Right lobe of liver (tissue), 6 donors: Measurements from ENCODE around the gene RNF5. TPM values are rescaled to one million over a fixed set of nuclear protein-coding genes. Genes with fewer than 3 reads are reported as not detected.
A peak's percentile ranks its signal among the peaks of the same experiment; 100 is the strongest.

Source experiments
- ATAC-seq, 4 donors: fragments of 200-7000 bp; cut with Tn5 transposase; one replicate each; pipeline ENCODE4 v1.9.1; 2020; ENCODE audit warnings: mild to moderate bottlenecking in 4 of 4, moderate library complexity in 4 of 4
- DNase-seq, 3 donors: peaks; one replicate each; pipeline ENCODE4 v3.0.0-alpha.2; 2020
- H3K27ac ChIP-seq, 3 donors: fragments of 200-600 bp; one replicate each; pipeline ENCODE4 v1.8.0; 2022
- H3K27me3 ChIP-seq, 2 donors: fragments of 200-600 bp; one replicate each; pipeline ENCODE4 v1.8.0; 2022
- H3K36me3 ChIP-seq, 4 donors: fragments of 200-600 bp; sonication (generic) in 1 of 4; one replicate each; pipeline versions ENCODE4 v1.5.1 to v1.8.0; 2017 to 2022; ENCODE audit warnings: control low read depth in 1 of 4
- H3K4me1 ChIP-seq, 4 donors: fragments of 200-600 bp; sonication (generic) in 1 of 4; one replicate each; pipeline versions ENCODE4 v1.5.1 to v1.8.0; 2017 to 2022; ENCODE audit warnings: control low read depth in 1 of 4
- H3K4me3 ChIP-seq, 3 donors: fragments of 200-600 bp; one replicate each; pipeline ENCODE4 v1.8.0; 2022
- H3K9me3 ChIP-seq, 4 donors: fragments of 200-600 bp; sonication (generic) in 1 of 4; one replicate each; pipeline versions ENCODE4 v1.5.1 to v1.8.0; 2017 to 2022; ENCODE audit warnings: control low read depth in 1 of 4
- CTCF ChIP-seq, 4 donors: fragments of 200-600 bp in 3 of 4; fragments of 450-650 bp in 1 of 4; IDR thresholded peaks; one replicate each; pipeline versions ENCODE4 v1.5.1 to v1.8.0; 2016 to 2022; ENCODE audit warnings: antibody characterized with exemption in 4 of 4, mild to moderate bottlenecking in 2 of 4
- POLR2A ChIP-seq: fragments of 450-650 bp; IDR thresholded peaks from one replicate; pipeline ENCODE4 v1.6.1; 2017; ENCODE audit warnings: antibody characterized with exemption, mild to moderate bottlenecking
- WGBS: methylation state at CpG from one replicate; pipeline ENCODE4 v1.1.6; 2018; ENCODE audit warnings: low coverage, low lambda C conversion rate; ENCODE audit not compliant: insufficient coverage; ENCODE audit errors: missing lambda C conversion rate; 5-methylcytosine and 5-hydroxymethylcytosine counted together
- intact Hi-C, 2 donors: fragments of 100-400 bp; cut with DNase I; formaldehyde crosslinking; loops; one replicate each; pipeline versions ENCODE4 v1.11.2 to v1.14.1; 2022
- total RNA-seq, 6 experiments: library from RNA; depleted of rRNA in 2 of 6; stranded (reverse); fragments of >200 nt in 2 of 6; fragmentation: NEBNext Ultra II Directional in 3 of 6; extraction: Animal tissue kit (Norgen Biotek cat#: 25700) in 3 of 6; gene quantifications; one replicate each; pipeline versions ENCODE4 v1.1.0 to v1.2.4, GENCODE V29; 2016 to 2023
- donor health status: DM: no; HTN: yes; CAD: no.
- donor health status: DM: no; HTN: no; CAD: no.
- donor health status: DM: no; HTN: no; CAD: no.
- donor health status: DM: no; HTN: yes; CAD: no.
- donor health status: DM: no; HTN: yes; CAD: no.

Gene RNF5
- total RNA-seq, 6 experiments from 2014 or later: 50.5 to 90.4 (median 60.9) TPM

GRCh38 chr6:32202186-32202585 is 24.0 kb downstream of the RNF5 start:
- TF ChIP-seq POLR2A: no peak
- TF ChIP-seq CTCF (IDR thresholded peaks at IDR 0.05): no peak
- Histone ChIP-seq H3K4me3 (no peak overlapping the region), H3K27ac (no peak overlapping the region), H3K36me3 (no peaks in the 10 kb centered on the region), H3K27me3 (no peaks in the 10 kb centered on the region), H3K4me1 (peaks cover 0 to 1% (median 0%) of the 10 kb centered on the region in 4 donors), H3K9me3 (no peaks in the 10 kb centered on the region)
- no peak for ATAC-seq
- no peak for DNase-seq
- WGBS: 62% methylated on average over 3 of the region's 9 CpGs
- intact Hi-C loops: no loop called here

- DNase-seq: no peak
- 70% methylated on average over 5 of the region's 9 CpGs for WGBS
- no peaks in the 10 kb centered on the region for H3K9me3 ChIP-seq
- H3K27me3 ChIP-seq: no peaks in the 10 kb centered on the region
- intact Hi-C loops: no loop called here
- H3K4me1 ChIP-seq: no peaks in the 10 kb centered on the region
- H3K27ac ChIP-seq: no peak overlapping the region
- TF ChIP-seq CTCF (IDR thresholded peaks at IDR 0.05) (no peak), POLR2A (no peak)
- ATAC-seq: peak in 1 of 4 donors; percentile 13
- no peaks in the 10 kb centered on the region for H3K36me3 ChIP-seq
- no peak overlapping the region for H3K4me3 ChIP-seq
Observed at GRCh38 chr6:32203426-32204267, 25.4 kb downstream of the RNF5 start.

DNA sequence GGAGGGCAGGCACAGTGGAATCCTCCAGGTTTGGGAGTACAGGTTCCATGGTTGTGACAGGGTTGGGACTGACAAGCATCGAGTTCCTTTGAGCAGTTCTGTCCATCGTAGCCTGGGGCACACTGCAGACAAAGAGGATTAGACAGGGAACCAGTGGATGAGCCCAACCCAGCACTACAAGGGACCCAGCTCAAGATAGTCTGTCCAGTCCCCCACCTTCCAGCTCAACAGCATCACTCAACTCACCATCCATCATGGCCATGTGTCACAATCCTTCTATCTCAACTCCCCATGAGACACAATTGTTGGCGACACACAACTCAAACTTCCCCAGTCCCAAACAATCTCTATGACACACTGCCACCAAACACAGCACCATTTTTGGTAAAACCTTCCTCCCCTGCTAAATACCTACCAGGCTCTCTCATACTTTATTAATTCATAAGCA is 26.1 kb downstream of the RNF5 start:
- no peaks in the 10 kb centered on the region for H3K36me3 ChIP-seq
- no peaks in the 10 kb centered on the region for H3K27me3 ChIP-seq
- H3K9me3 ChIP-seq: no peaks in the 10 kb centered on the region
- intact Hi-C loops: no loop called here
- H3K27ac ChIP-seq: no peak overlapping the region
- ATAC-seq (no peak), DNase-seq (no peak)
- WGBS: 91% methylated on average over 2 of the region's 3 CpGs
- TF ChIP-seq POLR2A (no peak), CTCF (IDR thresholded peaks at IDR 0.05) (no peak)
- no peak overlapping the region for H3K4me3 ChIP-seq
- no peaks in the 10 kb centered on the region for H3K4me1 ChIP-seq

DNA sequence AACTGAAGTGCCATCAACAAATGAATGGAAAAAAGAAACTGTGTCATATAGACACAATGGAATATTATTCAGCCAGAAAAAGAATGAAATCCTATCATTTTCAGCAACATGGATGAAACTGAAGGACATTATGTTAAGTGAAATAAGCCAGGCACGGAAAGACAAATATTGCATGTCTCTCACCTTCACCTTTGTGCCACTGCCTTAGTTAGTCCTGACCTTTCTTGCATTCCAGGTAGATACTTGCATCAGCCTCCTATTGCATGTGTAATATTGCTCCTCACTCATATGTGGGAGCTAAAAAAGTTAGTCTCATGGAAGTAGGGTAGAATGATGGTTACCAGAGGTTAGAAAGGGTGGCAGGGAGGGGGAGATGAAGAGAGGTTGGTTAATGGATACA is 30.8 kb downstream of the RNF5 start:
- WGBS: 18% methylated on average over 1 of the region's 1 CpG
- Histone ChIP-seq H3K27me3 (no peaks in the 10 kb centered on the region), H3K27ac (no peak overlapping the region), H3K4me1 (no peaks in the 10 kb centered on the region), H3K36me3 (no peaks in the 10 kb centered on the region), H3K9me3 (no peaks in the 10 kb centered on the region), H3K4me3 (no peak overlapping the region)
- intact Hi-C loops: no loop called here
- DNase-seq (no peak), ATAC-seq (no peak)
- TF ChIP-seq CTCF (IDR thresholded peaks at IDR 0.05) (no peak), POLR2A (no peak)
